ENCODE measurements around the gene PROCR. TPM values are rescaled to one million over a fixed set of nuclear protein-coding genes. Genes with fewer than 3 reads are reported as not detected.
A peak's percentile ranks its signal among the peaks of the same experiment; 100 is the strongest.

The PROCR gene
- total RNA-seq, 6 experiments from 2014 or later: 1.4 to 11.0 (median 2.6) TPM

DNA sequence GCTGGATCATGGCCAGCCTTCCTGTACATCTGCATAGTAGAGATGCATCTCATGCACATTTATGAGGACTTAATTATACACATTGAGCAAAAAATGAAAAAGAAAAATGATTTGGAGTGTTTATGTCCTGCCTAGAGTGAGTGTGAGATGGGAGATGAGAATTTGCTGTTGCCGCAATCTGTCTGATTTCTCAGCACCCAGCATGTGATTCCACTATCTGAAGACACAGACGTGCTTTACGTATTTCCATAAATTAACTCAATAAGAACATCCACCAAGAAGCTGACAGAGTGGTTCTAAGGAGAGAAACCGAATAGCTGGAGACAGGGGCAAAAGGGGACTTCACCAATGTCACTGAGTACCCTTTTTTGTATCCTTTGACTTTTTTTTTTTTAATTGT lies 39.9 kb upstream of the PROCR start:
- H3K36me3 ChIP-seq: peaks cover 0 to 69% (median 23%) of the 10 kb centered on the region in 4 donors
- WGBS (ENCODE audit: insufficient coverage, low coverage, low lambda C conversion rate, missing lambda C conversion rate): 77% methylated on average over 4 of the region's 4 CpGs
- intact Hi-C loops (cut with DNase I): no loop called here
- H3K9me3 ChIP-seq: no peaks in the 10 kb centered on the region
- no peak overlapping the region for H3K27ac ChIP-seq
- no peaks in the 10 kb centered on the region for H3K27me3 ChIP-seq
- TF ChIP-seq, protein P1, sequence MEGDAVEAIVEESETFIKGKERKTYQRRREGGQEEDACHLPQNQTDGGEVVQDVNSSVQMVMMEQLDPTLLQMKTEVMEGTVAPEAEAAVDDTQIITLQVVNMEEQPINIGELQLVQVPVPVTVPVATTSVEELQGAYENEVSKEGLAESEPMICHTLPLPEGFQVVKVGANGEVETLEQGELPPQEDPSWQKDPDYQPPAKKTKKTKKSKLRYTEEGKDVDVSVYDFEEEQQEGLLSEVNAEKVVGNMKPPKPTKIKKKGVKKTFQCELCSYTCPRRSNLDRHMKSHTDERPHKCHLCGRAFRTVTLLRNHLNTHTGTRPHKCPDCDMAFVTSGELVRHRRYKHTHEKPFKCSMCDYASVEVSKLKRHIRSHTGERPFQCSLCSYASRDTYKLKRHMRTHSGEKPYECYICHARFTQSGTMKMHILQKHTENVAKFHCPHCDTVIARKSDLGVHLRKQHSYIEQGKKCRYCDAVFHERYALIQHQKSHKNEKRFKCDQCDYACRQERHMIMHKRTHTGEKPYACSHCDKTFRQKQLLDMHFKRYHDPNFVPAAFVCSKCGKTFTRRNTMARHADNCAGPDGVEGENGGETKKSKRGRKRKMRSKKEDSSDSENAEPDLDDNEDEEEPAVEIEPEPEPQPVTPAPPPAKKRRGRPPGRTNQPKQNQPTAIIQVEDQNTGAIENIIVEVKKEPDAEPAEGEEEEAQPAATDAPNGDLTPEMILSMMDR (IDR thresholded peaks at IDR 0.05): no peak
- H3K4me3 ChIP-seq: no peak overlapping the region
- DNase-seq (no peak), ATAC-seq (no peak)
- H3K4me1 ChIP-seq: peaks cover 0 to 10% (median 0%) of the 10 kb centered on the region in 4 donors

DNA sequence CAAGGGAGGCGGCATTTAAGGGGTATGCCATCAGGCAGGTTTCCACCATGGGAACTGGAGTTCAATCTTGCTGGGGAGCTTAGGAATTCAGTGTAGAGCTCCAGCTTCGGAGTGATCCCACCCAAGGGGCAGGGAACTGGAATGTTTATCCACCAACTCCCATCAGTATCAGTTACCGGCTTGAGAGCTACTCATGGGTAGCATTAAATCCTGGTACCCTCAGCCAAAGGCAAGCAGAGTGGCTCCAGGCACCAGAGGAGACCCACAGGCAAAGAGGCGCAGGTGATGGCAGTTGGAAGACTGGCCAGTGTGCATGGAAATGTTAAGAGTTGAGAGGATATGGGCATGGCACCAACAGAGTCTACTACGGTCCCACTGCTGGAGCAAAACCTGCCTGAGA lies 38.8 kb upstream of the PROCR start:
- Histone ChIP-seq H3K9me3 (no peaks in the 10 kb centered on the region), H3K4me3 (no peak overlapping the region), H3K36me3 (peaks cover 0 to 69% (median 24%) of the 10 kb centered on the region in 4 donors), H3K4me1 (peaks cover 0 to 10% (median 0%) of the 10 kb centered on the region in 4 donors), H3K27ac (no peak overlapping the region), H3K27me3 (no peaks in the 10 kb centered on the region)
- WGBS (ENCODE audit: insufficient coverage, low coverage, low lambda C conversion rate, missing lambda C conversion rate): 90% methylated on average over 3 of the region's 5 CpGs
- TF ChIP-seq, protein P1 (IDR thresholded peaks at IDR 0.05): no peak
- TF ChIP-seq POLR2A (IDR thresholded peaks at IDR 0.05): no peak
- intact Hi-C loops (cut with DNase I): no loop called here
- DNase-seq (no peak), ATAC-seq (no peak)

DNA sequence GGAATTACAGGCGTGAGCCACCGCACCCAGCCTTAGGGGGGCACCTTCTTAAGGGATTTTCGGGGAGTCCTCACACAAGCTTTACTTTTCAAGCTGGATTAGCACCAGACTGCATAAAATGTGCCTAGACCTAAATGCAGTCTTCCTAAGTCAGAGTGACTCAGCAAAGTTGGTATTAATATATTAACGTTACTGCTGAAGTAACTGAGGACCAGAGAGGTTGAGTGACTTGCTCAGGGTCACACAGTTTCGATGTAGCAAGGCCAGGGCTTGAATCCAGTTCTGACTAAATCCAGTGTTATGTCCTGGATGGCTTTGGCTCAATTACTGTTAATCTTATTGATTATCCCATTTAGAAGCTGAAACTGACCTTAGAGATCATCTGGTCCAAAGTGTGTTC lies 38.1 kb upstream of the PROCR start:
- TF ChIP-seq, protein P1 (IDR thresholded peaks at IDR 0.05): no peak
- TF ChIP-seq POLR2A (IDR thresholded peaks at IDR 0.05): no peak
- Histone ChIP-seq H3K9me3 (no peaks in the 10 kb centered on the region), H3K4me3 (no peak overlapping the region), H3K27me3 (no peaks in the 10 kb centered on the region), H3K27ac (no peak overlapping the region), H3K36me3 (peaks cover 0 to 67% (median 24%) of the 10 kb centered on the region in 4 donors), H3K4me1 (peaks cover 0 to 10% (median 0%) of the 10 kb centered on the region in 4 donors)
- DNase-seq: no peak
- ATAC-seq: peak in 2 of 4 donors; percentile 31 to 54
- WGBS (ENCODE audit: insufficient coverage, low coverage, low lambda C conversion rate, missing lambda C conversion rate): 74% methylated on average over 5 of the region's 5 CpGs
- intact Hi-C loops (cut with DNase I): no loop called here

DNA sequence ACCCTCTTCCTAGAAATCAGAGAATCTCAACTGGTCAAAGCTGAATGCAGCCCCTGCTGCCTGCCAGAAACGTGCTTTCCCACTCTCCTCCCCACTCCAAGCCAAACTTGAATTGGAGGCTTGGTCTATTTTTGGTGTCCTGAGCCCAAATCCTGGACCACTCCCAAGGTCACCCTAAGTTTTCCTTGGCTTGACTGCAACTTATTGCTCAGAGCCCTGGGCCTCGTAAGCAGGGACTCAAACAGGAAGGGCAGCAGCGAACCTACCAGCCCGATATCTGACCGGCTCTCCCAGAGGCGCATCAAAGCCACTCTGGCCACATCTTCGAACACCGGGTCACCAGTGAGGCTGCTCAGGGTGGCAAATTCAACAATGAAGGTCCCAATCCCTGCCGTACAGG lies 37.4 kb upstream of the PROCR start:
- peaks cover 0 to 69% (median 23%) of the 10 kb centered on the region in 4 donors for H3K36me3 ChIP-seq
- WGBS (ENCODE audit: insufficient coverage, low coverage, low lambda C conversion rate, missing lambda C conversion rate): 33% methylated on average over 1 of the region's 9 CpGs

More for the DNA sequence above, 37.4 kb upstream of the PROCR start:
- Histone ChIP-seq H3K9me3 (no peaks in the 10 kb centered on the region), H3K27me3 (no peaks in the 10 kb centered on the region), H3K4me3 (no peak overlapping the region), H3K4me1 (peaks cover 0 to 10% (median 0%) of the 10 kb centered on the region in 4 donors), H3K27ac (no peak overlapping the region)
- TF ChIP-seq, protein P1 (IDR thresholded peaks at IDR 0.05): no peak
- ATAC-seq (peak; percentile 28 to 60 (median 36)), DNase-seq (no peak)
- intact Hi-C loops (cut with DNase I): no loop called here

Data from right lobe of liver (tissue), 6 donors.